ENCODE data around the gene GALNT10. TPM values are rescaled to one million over a fixed set of nuclear protein-coding genes. Genes with fewer than 3 reads are reported as not detected.

The GALNT10 gene
- total and polyA plus RNA-seq, 2 donors from 2014 or later = 13.0 to 44.3 TPM

GRCh38 chr5:154268073-154268472 lies 77.5 kb downstream of the GALNT10 start:
- TF ChIP-seq CTCF (IDR thresholded peaks at IDR 0.05; ENCODE audit: borderline replicate concordance, extremely low read depth, insufficient read depth) = no peak
- H3K27me3 ChIP-seq (ENCODE audit: control insufficient read depth, insufficient read depth, low read length) = no peaks in the 10 kb centered on the region
- FAIRE-seq (no peak), DNase-seq (no peak)
- H3K4me1 ChIP-seq (ENCODE audit: control insufficient read depth in 2 of 3, insufficient read depth in 2 of 3, low read depth in 1 of 3, low read length in 3 of 3) = peaks cover 0 to 16% (median 7%) of the 10 kb centered on the region in 3 donors
- intact Hi-C loops (cut with DNase I) = no loop called here
- no peaks in the 10 kb centered on the region for H3K9me3 ChIP-seq (ENCODE audit: control insufficient read depth in 2 of 3, insufficient read depth in 1 of 3, low read length in 3 of 3)
- no peak overlapping the region for H3K4me3 ChIP-seq (ENCODE audit: low read length in 3 of 3)
- no peaks in the 10 kb centered on the region for H3K36me3 ChIP-seq (ENCODE audit: control insufficient read depth in 2 of 3, insufficient read depth in 3 of 3, low read length in 3 of 3)
- H3K9ac ChIP-seq (ENCODE audit: low read length in 3 of 3) = no peak overlapping the region
- H3K27ac ChIP-seq (ENCODE audit: low read depth in 2 of 2, low read length in 2 of 2) = no peak overlapping the region

GRCh38 chr5:154269414-154269813 lies 78.9 kb downstream of the GALNT10 start:
- FAIRE-seq (no peak), DNase-seq (no peak)
- no peaks in the 10 kb centered on the region for H3K9me3 ChIP-seq (ENCODE audit: control insufficient read depth in 2 of 3, insufficient read depth in 1 of 3, low read length in 3 of 3)
- peaks cover 0 to 26% (median 7%) of the 10 kb centered on the region in 3 donors for H3K4me1 ChIP-seq (ENCODE audit: control insufficient read depth in 2 of 3, insufficient read depth in 2 of 3, low read depth in 1 of 3, low read length in 3 of 3)
- no peak overlapping the region for H3K27ac ChIP-seq (ENCODE audit: low read depth in 2 of 2, low read length in 2 of 2)
- no peaks in the 10 kb centered on the region for H3K36me3 ChIP-seq (ENCODE audit: control insufficient read depth in 2 of 3, insufficient read depth in 3 of 3, low read length in 3 of 3)
- H3K27me3 ChIP-seq (ENCODE audit: control insufficient read depth, insufficient read depth, low read length) = no peaks in the 10 kb centered on the region
- H3K9ac ChIP-seq (ENCODE audit: low read length in 3 of 3) = no peak overlapping the region
- intact Hi-C loops (cut with DNase I) = no loop called here
- TF ChIP-seq CTCF (IDR thresholded peaks at IDR 0.05; ENCODE audit: borderline replicate concordance, extremely low read depth, insufficient read depth) = no peak
- H3K4me3 ChIP-seq (ENCODE audit: low read length in 3 of 3) = no peak overlapping the region

- Histone ChIP-seq H3K36me3 (ENCODE audit: control insufficient read depth in 2 of 3, insufficient read depth in 3 of 3, low read length in 3 of 3) (no peaks in the 10 kb centered on the region), H3K4me1 (ENCODE audit: control insufficient read depth in 2 of 3, insufficient read depth in 2 of 3, low read depth in 1 of 3, low read length in 3 of 3) (peaks cover 0 to 23% (median 7%) of the 10 kb centered on the region in 3 donors), H3K27ac (ENCODE audit: low read depth in 2 of 2, low read length in 2 of 2) (no peak overlapping the region), H3K9me3 (ENCODE audit: control insufficient read depth in 2 of 3, insufficient read depth in 1 of 3, low read length in 3 of 3) (no peaks in the 10 kb centered on the region), H3K9ac (ENCODE audit: low read length in 3 of 3) (no peak overlapping the region), H3K4me3 (ENCODE audit: low read length in 3 of 3) (no peak overlapping the region), H3K27me3 (ENCODE audit: control insufficient read depth, insufficient read depth, low read length) (no peaks in the 10 kb centered on the region)
- no peak for TF ChIP-seq CTCF (IDR thresholded peaks at IDR 0.05; ENCODE audit: borderline replicate concordance, extremely low read depth, insufficient read depth)
- no peak for FAIRE-seq
- intact Hi-C loops (cut with DNase I) = no loop called here
- DNase-seq = no peak
Observed at GRCh38 chr5:154271466-154271865, 80.9 kb downstream of the GALNT10 start.

DNA sequence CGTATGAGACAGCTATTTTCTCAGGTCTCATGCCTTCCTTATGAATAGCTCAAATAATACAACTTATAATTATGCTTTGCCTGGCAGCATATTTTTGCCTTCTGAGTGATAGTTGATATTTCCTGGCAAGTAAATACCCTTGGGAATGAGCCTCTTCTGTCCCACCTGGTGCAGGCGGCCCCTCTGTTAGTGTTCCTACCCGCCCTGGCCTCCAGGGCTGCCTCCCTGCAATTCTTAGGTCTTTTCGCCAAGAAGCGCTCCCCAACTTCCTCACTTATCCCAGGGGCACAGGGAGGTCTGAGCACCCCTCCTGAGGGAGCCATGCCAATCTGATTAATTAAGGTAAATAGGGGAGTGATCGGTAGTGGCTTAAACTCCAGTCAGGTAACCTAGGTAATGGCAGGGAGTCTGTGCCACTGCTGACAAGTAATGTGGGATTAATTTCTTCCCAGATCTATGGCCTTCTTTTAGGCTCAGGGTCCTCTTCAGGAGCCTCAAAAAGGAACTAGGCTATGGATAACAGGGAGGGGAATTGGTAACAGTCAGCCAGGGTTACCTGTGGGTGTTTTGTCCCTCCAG lies 81.5 kb downstream of the GALNT10 start:
- Histone ChIP-seq H3K27ac (ENCODE audit: low read depth in 2 of 2, low read length in 2 of 2) (no peak overlapping the region), H3K4me3 (ENCODE audit: low read length in 3 of 3) (no peak overlapping the region), H3K27me3 (ENCODE audit: control insufficient read depth, insufficient read depth, low read length) (no peaks in the 10 kb centered on the region), H3K4me1 (ENCODE audit: control insufficient read depth in 2 of 3, insufficient read depth in 2 of 3, low read depth in 1 of 3, low read length in 3 of 3) (peaks cover 0 to 23% (median 7%) of the 10 kb centered on the region in 3 donors), H3K9ac (ENCODE audit: low read length in 3 of 3) (no peak overlapping the region), H3K36me3 (ENCODE audit: control insufficient read depth in 2 of 3, insufficient read depth in 3 of 3, low read length in 3 of 3) (no peaks in the 10 kb centered on the region), H3K9me3 (ENCODE audit: control insufficient read depth in 2 of 3, insufficient read depth in 1 of 3, low read length in 3 of 3) (no peaks in the 10 kb centered on the region)
- DNase-seq (no peak), FAIRE-seq (no peak)
- intact Hi-C loops (cut with DNase I) = no loop called here
- no peak for TF ChIP-seq CTCF (IDR thresholded peaks at IDR 0.05; ENCODE audit: borderline replicate concordance, extremely low read depth, insufficient read depth)
